H1 (cell line): ENCODE results near the gene WIPI1. TPM values are rescaled to one million over a fixed set of nuclear protein-coding genes. Genes with fewer than 3 reads are reported as not detected.

Source experiments
- CTCF ChIA-PET: fragments of 300-600 bp; sonication (Branson Sonifier 250); formaldehyde crosslinking; loops from one replicate; lab custom pipeline; 2021; ENCODE audit not compliant: partially characterized antibody; lab: Charles Lee
- POLR2A ChIA-PET: fragments of 300-600 bp; sonication (Branson Sonifier 250); formaldehyde crosslinking; loops from one replicate; lab custom pipeline; 2021; ENCODE audit warnings: inconsistent platforms; ENCODE audit not compliant: partially characterized antibody; lab: Charles Lee
- DNase-seq, 2 experiments: peaks; one replicate each; pipeline versions ENCODE4 v3.0.0 to v3.0.0-alpha.2; 2010 to 2022; ENCODE audit warnings: low spot score in 2 of 2, low read depth in 1 of 2, mixed read lengths in 1 of 2
- FAIRE-seq: peaks from 2 replicates; lab custom pipeline; 2011; peaks lifted over from hg19 to GRCh38; lab: Jason Lieb, UNC
- H2AFZ ChIP-seq: 2 replicates; pipeline ENCODE4 v1.8.1; 2012; ENCODE audit warnings: low read length, inconsistent platforms
- H2AK5ac ChIP-seq: 2 replicates; pipeline ENCODE4 v1.6.1; 2013; ENCODE audit warnings: low read depth, low read length
- H2BK120ac ChIP-seq: replicated peaks from 2 replicates; pipeline ENCODE3; 2013; ENCODE audit warnings: low read depth, low read length, inconsistent platforms
- H2BK12ac ChIP-seq: 2 replicates; pipeline ENCODE4 v1.6.1; 2013; ENCODE audit warnings: low read depth, low read length
- H2BK15ac ChIP-seq: 2 replicates; pipeline ENCODE4 v1.6.1; 2013; ENCODE audit warnings: low read length
- H2BK20ac ChIP-seq: 2 replicates; pipeline ENCODE4 v1.6.1; 2013; ENCODE audit warnings: low read length
- H2BK5ac ChIP-seq: 2 replicates; pipeline ENCODE4 v1.6.1; 2013; ENCODE audit warnings: low read depth, low read length
- H3K14ac ChIP-seq: 2 replicates; pipeline ENCODE4 v1.6.1; 2013; ENCODE audit warnings: inconsistent platforms; ENCODE audit not compliant: insufficient read length
- H3K18ac ChIP-seq: 2 replicates; pipeline ENCODE4 v1.6.1; 2013; ENCODE audit warnings: low read length; ENCODE audit errors: extremely low read depth
- H3K23ac ChIP-seq: 2 replicates; pipeline ENCODE4 v1.6.1; 2013; ENCODE audit warnings: inconsistent platforms; ENCODE audit not compliant: insufficient read length
- H3K23me2 ChIP-seq: 2 replicates; pipeline ENCODE4 v1.6.1; 2013; ENCODE audit warnings: low read depth, low read length
- H3K27ac ChIP-seq: 2 replicates; pipeline ENCODE4 v1.6.1; 2011; ENCODE audit warnings: low read depth, low read length, inconsistent platforms
- H3K27me3 ChIP-seq, 4 experiments: replicated peaks in 1 of 4; 1 replicate in 1 of 4; 2 replicates in 3 of 4; pipeline versions ENCODE4 v1.6.1 to v1.8.1; 2011 to 2013; ENCODE audit warnings: low read length in 3 of 4, mild to moderate bottlenecking in 3 of 4, inconsistent platforms in 2 of 4, mixed read lengths in 2 of 4, moderate library complexity in 1 of 4; ENCODE audit not compliant: control insufficient read depth in 3 of 4, insufficient read depth in 3 of 4; ENCODE audit errors: extremely low read depth in 1 of 4
- H3K36me3 ChIP-seq, 4 experiments: 2 replicates each; pipeline versions ENCODE4 v1.6.1 to v1.8.1; 2011 to 2013; ENCODE audit warnings: mild to moderate bottlenecking in 4 of 4, low read length in 3 of 4, moderate library complexity in 2 of 4, control low read depth in 1 of 4, inconsistent platforms in 1 of 4; ENCODE audit not compliant: insufficient read depth in 4 of 4, control insufficient read depth in 2 of 4
- H3K4ac ChIP-seq: replicated peaks from 2 replicates; pipeline ENCODE3; 2013; ENCODE audit warnings: low read length, low read depth, mixed read lengths, inconsistent platforms; ENCODE audit not compliant: insufficient read length
- H3K4me1 ChIP-seq, 4 experiments: replicated peaks in 1 of 4; 1 replicate in 1 of 4; 2 replicates in 3 of 4; pipeline versions ENCODE4 v1.6.1 to v1.8.1; 2011 to 2013; ENCODE audit warnings: low read length in 3 of 4, inconsistent platforms in 2 of 4, mixed read lengths in 1 of 4; ENCODE audit not compliant: insufficient read depth in 4 of 4, control insufficient read depth in 3 of 4
- H3K4me2 ChIP-seq, 2 experiments: 2 replicates each; pipeline versions ENCODE4 v1.6.1 to v1.8.1; 2011 to 2013; ENCODE audit warnings: low read depth in 2 of 2, low read length in 2 of 2, control low read depth in 1 of 2, inconsistent platforms in 1 of 2, mild to moderate bottlenecking in 1 of 2; ENCODE audit not compliant: insufficient read depth in 1 of 2
- H3K4me3 ChIP-seq, 4 experiments: fragments of 200-600, 300-600 bp in 1 of 4; sonication (generic), shearing (Covaris generic), sonication (Bioruptor Twin) in 1 of 4; 2 replicates each; pipeline versions ENCODE4 v1.5.1 to v1.8.1; 2011 to 2016; ENCODE audit warnings: low read length in 4 of 4, low read depth in 3 of 4, control low read depth in 2 of 4, inconsistent platforms in 2 of 4, mild to moderate bottlenecking in 2 of 4, mixed read lengths in 1 of 4, moderate library complexity in 1 of 4; ENCODE audit not compliant: insufficient read depth in 2 of 4; ENCODE audit errors: extremely low read depth in 1 of 4
- H3K56ac ChIP-seq: replicated peaks from 2 replicates; pipeline ENCODE3; 2013; ENCODE audit warnings: low read depth, mild to moderate bottlenecking, mixed read lengths, low read length, inconsistent platforms; ENCODE audit not compliant: insufficient read length
- H3K79me1 ChIP-seq: 2 replicates; pipeline ENCODE4 v1.6.1; 2013; ENCODE audit warnings: low read depth, low read length, control low read depth
- H3K79me2 ChIP-seq, 2 experiments: 2 replicates each; pipeline versions ENCODE4 v1.6.1 to v1.8.1; 2012 to 2013; ENCODE audit warnings: low read length in 2 of 2, mild to moderate bottlenecking in 2 of 2, inconsistent platforms in 1 of 2; ENCODE audit not compliant: insufficient read depth in 2 of 2, control insufficient read depth in 1 of 2
- H3K9ac ChIP-seq, 4 experiments: replicated peaks in 1 of 4; 1 replicate in 1 of 4; 2 replicates in 3 of 4; pipeline versions ENCODE4 v1.6.1 to v1.8.1; 2011 to 2013; ENCODE audit warnings: low read depth in 3 of 4, low read length in 3 of 4, control low read depth in 2 of 4, mild to moderate bottlenecking in 2 of 4, moderate library complexity in 2 of 4, inconsistent platforms in 1 of 4; ENCODE audit errors: extremely low read depth in 1 of 4
- H3K9me3 ChIP-seq, 2 experiments: 2 replicates each; pipeline versions ENCODE4 v1.6.1 to v1.8.1; 2012 to 2013; ENCODE audit warnings: mild to moderate bottlenecking in 2 of 2, moderate library complexity in 2 of 2, control low read depth in 1 of 2, inconsistent platforms in 1 of 2, low read depth in 1 of 2, low read length in 1 of 2, mixed read lengths in 1 of 2; ENCODE audit not compliant: insufficient read depth in 2 of 2
- H4K20me1 ChIP-seq, 2 experiments: replicated peaks in 1 of 2; 2 replicates each; pipeline versions ENCODE3 to v1.8.1; 2011 to 2013; ENCODE audit warnings: inconsistent platforms in 2 of 2, low read length in 2 of 2, mild to moderate bottlenecking in 1 of 2; ENCODE audit not compliant: insufficient read depth in 2 of 2, control insufficient read depth in 1 of 2
- H4K5ac ChIP-seq: 2 replicates; pipeline ENCODE4 v1.6.1; 2013; ENCODE audit warnings: low read length, low read depth, mixed read lengths, inconsistent platforms; ENCODE audit not compliant: insufficient read length
- H4K8ac ChIP-seq: 2 replicates; pipeline ENCODE4 v1.8.0; 2013; ENCODE audit warnings: mild to moderate bottlenecking, moderate library complexity, low read length, inconsistent platforms; ENCODE audit not compliant: insufficient read depth; ENCODE audit errors: extremely low read depth
- H4K91ac ChIP-seq: replicated peaks from 2 replicates; pipeline ENCODE3; 2013; ENCODE audit warnings: low read length, mixed read lengths, inconsistent platforms; ENCODE audit not compliant: insufficient read length
- BACH1 ChIP-seq: IDR thresholded peaks from 2 replicates; pipeline ENCODE4 v1.6.1; 2012; ENCODE audit warnings: low read length, improper control_type of control experiment
- CBX5 ChIP-seq: fragments of 300-800, 300-1000 bp; sonication (generic); IDR thresholded peaks from 2 replicates; pipeline ENCODE4 v1.7.1; 2016; ENCODE audit warnings: antibody characterized with exemption, low read length, low read depth
- CEBPB ChIP-seq: IDR thresholded peaks from 2 replicates; pipeline ENCODE4 v1.6.1; 2012; ENCODE audit warnings: low read depth, low read length
- SAP30 ChIP-seq: fragments of 300-600 bp; sonication (generic); IDR thresholded peaks from 2 replicates; pipeline ENCODE4 v1.7.1; 2012; ENCODE audit warnings: low read length, moderate library complexity, mild to moderate bottlenecking, inconsistent platforms; ENCODE audit not compliant: insufficient read depth, insufficient replicate concordance
- WGBS, 2 experiments: shearing (Covaris generic) in 1 of 2; methylation state at CpG; one replicate each; pipeline versions ENCODE4 v1.1.6 to v1.1.7; 2013 to 2015; ENCODE audit warnings: low lambda C conversion rate in 2 of 2, mixed read lengths in 2 of 2, inconsistent platforms in 1 of 2, low coverage in 1 of 2, missing lambda C conversion rate in 1 of 2; ENCODE audit not compliant: insufficient replicate concordance in 2 of 2, insufficient coverage in 1 of 2, insufficient read length in 1 of 2; ENCODE audit errors: extremely low coverage in 1 of 2, missing lambda C conversion rate in 1 of 2; 5-methylcytosine and 5-hydroxymethylcytosine counted together
- polyA plus RNA-seq, 7 experiments: library from polyadenylated mRNA; depleted of rRNA in 3 of 7; stranded (reverse) in 5 of 7; unstranded in 2 of 7; fragments of >200 nt in 5 of 7; fragments of 200-250 nt in 2 of 7; gene quantifications; 1 replicate in 5 of 7; 2 replicates in 1 of 7; 4 replicates in 1 of 7; pipeline versions ENCODE4 v1.2.1 to v1.2.3, GENCODE V29; 2011 to 2013; ENCODE audit warnings: missing spikeins in 2 of 7, mixed read lengths in 2 of 7
- total RNA-seq: library from RNA; stranded (reverse); fragmentation: NEBNext Ultra II Directional; extraction: Animal tissue kit (Norgen Biotek cat#: 25700); gene quantifications from 2 replicates; pipeline ENCODE4 v1.2.1, GENCODE V29; 2021

WIPI1 gene
- total and polyA plus RNA-seq, 2 of the 8 experiments (the other 6 are each of a cell fraction or from before 2014, with no cell fraction given), result 16.6 to 17.4 TPM

DNA sequence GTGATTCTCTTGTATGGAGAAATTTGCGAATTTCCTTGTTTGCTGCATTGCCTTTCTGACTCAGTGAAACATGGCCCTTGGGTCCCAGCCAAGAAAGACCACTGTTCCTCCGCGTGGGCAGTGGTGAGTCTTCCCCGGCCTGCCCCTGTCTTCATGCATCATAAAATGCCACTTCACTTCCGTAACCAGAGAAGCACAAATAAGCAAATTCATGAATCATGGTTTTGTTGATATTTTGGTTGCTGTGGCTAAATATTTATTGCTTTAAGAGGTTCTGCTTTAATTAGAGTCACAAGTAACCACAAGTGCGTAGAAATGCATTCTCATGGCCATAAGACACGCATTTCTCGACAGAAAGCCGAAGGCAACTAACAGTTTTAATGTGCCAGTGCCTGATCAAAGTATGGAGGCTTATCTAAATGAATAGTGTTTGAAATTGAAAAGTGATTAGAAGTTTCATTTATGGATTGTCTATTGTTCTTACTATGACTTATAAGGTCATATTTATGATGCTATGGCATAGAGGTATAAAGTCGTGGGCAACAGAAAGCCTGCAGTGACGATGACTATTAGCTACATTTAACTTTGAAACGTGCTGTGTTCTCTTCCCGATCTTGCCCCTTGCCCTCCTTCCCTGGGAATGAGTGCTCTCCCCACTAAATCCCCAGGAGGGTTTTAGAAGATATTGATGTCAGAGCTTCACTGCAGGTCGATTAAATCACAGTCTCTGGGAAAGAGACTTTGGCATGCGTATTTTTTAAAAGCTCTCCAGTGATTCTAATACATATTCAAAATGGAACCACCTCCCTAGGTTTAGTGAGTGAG lies 76.0 kb downstream of the WIPI1 start:
- no peaks in the 10 kb centered on the region; a peak in 1 of 7 replicates for H3K27me3 ChIP-seq
- H3K27ac ChIP-seq, result no peak overlapping the region
- no peaks in the 10 kb centered on the region for H4K20me1 ChIP-seq
- H3K79me1 ChIP-seq, result no peaks in the 10 kb centered on the region
- H2BK15ac ChIP-seq, result no peak overlapping the region
- H4K8ac ChIP-seq, result no peak overlapping the region
- no peak overlapping the region for H2AK5ac ChIP-seq
- 88% methylated on average over 15 of the region's 15 CpGs; no CpG with 5 or more reads in 1 of the 2 experiments for WGBS, 2 experiments
- H3K56ac ChIP-seq, result no peak overlapping the region
- H2BK20ac ChIP-seq, result no peak overlapping the region
- H3K18ac ChIP-seq, result no peak overlapping the region
- FAIRE-seq, result no peak
- H3K9me3 ChIP-seq, result no peaks in the 10 kb centered on the region
- H3K9ac ChIP-seq, result no peak overlapping the region
- H2AFZ ChIP-seq, result no peak overlapping the region
- H2BK120ac ChIP-seq, result no peak overlapping the region
- CTCF ChIA-PET, result interaction anchor here (0.7 to 2.9 kb wide), 5 partner anchors 10 to 46 kb away, joined by 3 to 25 read pairs (median 5); no protein-coding TSS in a partner anchor
- no peak overlapping the region for H3K4ac ChIP-seq
- no peak overlapping the region for H3K4me2 ChIP-seq
- POLR2A ChIA-PET, result no interaction called here
- DNase-seq, result no peak
- peaks cover 7 to 16% (median 12%) of the 10 kb centered on the region in 4 experiments for H3K4me1 ChIP-seq
- no peaks in the 10 kb centered on the region for H3K36me3 ChIP-seq
- no peak overlapping the region for H3K4me3 ChIP-seq
- no peak overlapping the region for H4K91ac ChIP-seq
- no peak overlapping the region for H4K5ac ChIP-seq
- H3K79me2 ChIP-seq, result no peaks in the 10 kb centered on the region
- TF ChIP-seq SAP30 (no peak), BACH1 (no peak), CEBPB (no peak), CBX5 (no peak)
- no peak overlapping the region for H2BK12ac ChIP-seq
- no peak overlapping the region for H3K14ac ChIP-seq
- no peak overlapping the region for H3K23ac ChIP-seq
- H3K23me2 ChIP-seq, result no peaks in the 10 kb centered on the region
- no peak overlapping the region for H2BK5ac ChIP-seq
